IMR-90 (cell line): ENCODE results near the gene SORCS1. TPM values are rescaled to one million over a fixed set of nuclear protein-coding genes. Genes with fewer than 3 reads are reported as not detected.

Source experiments
- ATAC-seq: fragments of 200-7000 bp; cut with Tn5 transposase; 2 replicates; pipeline ENCODE4 v1.9.1; 2020; ENCODE audit warnings: low read depth, mild to moderate bottlenecking, moderate library complexity
- BruUV-seq: library from RNA; stranded (reverse); fragments of 400-500 nt; replicated peaks from 2 replicates; lab custom pipeline; 2021; lab: Mats Ljungman, UMichigan
- CTCF ChIA-PET: fragments of 300-600 bp; formaldehyde crosslinking; extraction: SDS; loops from one replicate; lab custom pipeline; 2021; ENCODE audit warnings: antibody characterized with exemption; lab: Yijun Ruan, JAX
- POLR2A ChIA-PET: fragments of 300-600 bp; sonication (Branson Sonifier 250); formaldehyde crosslinking; loops from one replicate; lab custom pipeline; 2022; ENCODE audit warnings: antibody characterized with exemption; ENCODE audit not compliant: unreplicated experiment; lab: Charles Lee
- DNase-seq: peaks from one replicate; pipeline ENCODE4 v3.0.0; 2013
- H2AFZ ChIP-seq: replicated peaks from 2 replicates; pipeline ENCODE3; 2013; ENCODE audit warnings: low read length, mild to moderate bottlenecking; ENCODE audit not compliant: poor library complexity
- H2AK5ac ChIP-seq: 2 replicates; pipeline ENCODE4 v1.6.1; 2013; ENCODE audit warnings: low read depth, low read length, inconsistent platforms
- H2AK9ac ChIP-seq: replicated peaks from 2 replicates; pipeline ENCODE3; 2013; ENCODE audit warnings: mild to moderate bottlenecking, low read depth, low read length, moderate library complexity; ENCODE audit not compliant: poor library complexity
- H2BK120ac ChIP-seq: 2 replicates; pipeline ENCODE4 v1.6.1; 2013; ENCODE audit warnings: low read depth, low read length, inconsistent platforms
- H2BK15ac ChIP-seq: 3 replicates; pipeline ENCODE4 v1.6.1; 2013; ENCODE audit warnings: low read depth, low read length, inconsistent platforms
- H2BK20ac ChIP-seq: 2 replicates; pipeline ENCODE4 v1.6.1; 2013; ENCODE audit warnings: low read depth, mild to moderate bottlenecking, inconsistent platforms, low read length, moderate library complexity
- H2BK5ac ChIP-seq: 2 replicates; pipeline ENCODE4 v1.6.1; 2013; ENCODE audit warnings: mild to moderate bottlenecking, low read depth, low read length, inconsistent platforms; ENCODE audit not compliant: poor library complexity, severe bottlenecking
- H3K14ac ChIP-seq: replicated peaks from 2 replicates; pipeline ENCODE4 v1.6.1; 2013; ENCODE audit warnings: low read depth, low read length, inconsistent platforms
- H3K18ac ChIP-seq: 2 replicates; pipeline ENCODE4 v1.6.1; 2013; ENCODE audit warnings: low read depth, low read length, control low read depth
- H3K23ac ChIP-seq: 2 replicates; pipeline ENCODE4 v1.6.1; 2013; ENCODE audit warnings: low read depth, low read length, inconsistent platforms
- H3K27ac ChIP-seq: 2 replicates; pipeline ENCODE4 v1.5.1; 2013; ENCODE audit warnings: mild to moderate bottlenecking, control low read depth, low read length; ENCODE audit not compliant: insufficient read depth
- H3K27me3 ChIP-seq: 2 replicates; pipeline ENCODE4 v1.6.1; 2013; ENCODE audit warnings: low read length; ENCODE audit not compliant: control insufficient read depth, insufficient read depth
- H3K36me3 ChIP-seq: 2 replicates; pipeline ENCODE4 v1.6.1; 2013; ENCODE audit warnings: low read length, mixed read lengths; ENCODE audit not compliant: control insufficient read depth, insufficient read depth
- H3K4ac ChIP-seq: 2 replicates; pipeline ENCODE4 v1.6.1; 2013; ENCODE audit warnings: low read depth, low read length, inconsistent platforms
- H3K4me1 ChIP-seq: 2 replicates; pipeline ENCODE4 v1.6.1; 2013; ENCODE audit warnings: low read length, mixed read lengths; ENCODE audit not compliant: control insufficient read depth, insufficient read depth
- H3K4me2 ChIP-seq: 2 replicates; pipeline ENCODE4 v1.6.1; 2013; ENCODE audit warnings: low read depth, mild to moderate bottlenecking, control low read depth, low read length, moderate library complexity
- H3K4me3 ChIP-seq: 2 replicates; pipeline ENCODE4 v1.5.1; 2013; ENCODE audit warnings: low read depth, mild to moderate bottlenecking, control low read depth, low read length, moderate library complexity; ENCODE audit not compliant: insufficient read depth
- H3K56ac ChIP-seq: 2 replicates; pipeline ENCODE4 v1.6.1; 2013; ENCODE audit warnings: low read length, inconsistent platforms; ENCODE audit not compliant: insufficient read depth; ENCODE audit errors: extremely low read depth
- H3K79me1 ChIP-seq, 2 experiments: 2 replicates each; pipeline ENCODE4 v1.6.1; 2013; ENCODE audit warnings: low read length in 2 of 2, inconsistent platforms in 1 of 2, low read depth in 1 of 2
- H3K9ac ChIP-seq: 2 replicates; pipeline ENCODE4 v1.6.1; 2013; ENCODE audit warnings: low read depth, low read length, control low read depth
- H3K9me1 ChIP-seq: 2 replicates; pipeline ENCODE4 v1.6.1; 2013; ENCODE audit warnings: low read length, inconsistent platforms; ENCODE audit not compliant: insufficient read depth
- H3K9me3 ChIP-seq: 2 replicates; pipeline ENCODE4 v1.6.1; 2013; ENCODE audit warnings: low read length; ENCODE audit not compliant: control insufficient read depth, insufficient read depth
- H4K20me1 ChIP-seq: 2 replicates; pipeline ENCODE4 v1.6.1; 2013; ENCODE audit warnings: low read length, inconsistent platforms; ENCODE audit not compliant: insufficient read depth
- H4K5ac ChIP-seq: 2 replicates; pipeline ENCODE4 v1.6.1; 2013; ENCODE audit warnings: mild to moderate bottlenecking, low read depth, low read length, control low read depth
- H4K8ac ChIP-seq, 2 experiments: 2 replicates each; pipeline ENCODE4 v1.6.1; 2013; ENCODE audit warnings: low read depth in 2 of 2, low read length in 2 of 2, control low read depth in 1 of 2, inconsistent platforms in 1 of 2
- H4K91ac ChIP-seq: 2 replicates; pipeline ENCODE4 v1.6.1; 2013; ENCODE audit warnings: low read depth, low read length, inconsistent platforms; ENCODE audit not compliant: insufficient read depth
- BHLHE40 ChIP-seq: fragments of 150-350 bp; IDR thresholded peaks from 2 replicates; pipeline ENCODE4 v1.6.1; 2016; ENCODE audit warnings: mild to moderate bottlenecking, low read depth, low read length
- CEBPB ChIP-seq: IDR thresholded peaks from 2 replicates; pipeline ENCODE4 v1.6.1; 2012; ENCODE audit warnings: low read depth, low read length, improper control_type of control experiment
- FOS ChIP-seq: fragments of 150-350 bp; IDR thresholded peaks from 2 replicates; pipeline ENCODE4 v1.6.1; 2016; ENCODE audit warnings: low read depth, low read length
- MAFK ChIP-seq: IDR thresholded peaks from 2 replicates; pipeline ENCODE4 v1.6.1; 2012; ENCODE audit warnings: low read depth, low read length, improper control_type of control experiment
- MAZ ChIP-seq: IDR thresholded peaks from 2 replicates; pipeline ENCODE4 v1.6.1; 2012; ENCODE audit warnings: low read depth, mild to moderate bottlenecking, low read length, improper control_type of control experiment, moderate library complexity, borderline replicate concordance
- MXI1 ChIP-seq: IDR thresholded peaks from 2 replicates; pipeline ENCODE4 v1.6.1; 2012; ENCODE audit warnings: low read depth, mild to moderate bottlenecking, low read length, moderate library complexity, borderline replicate concordance
- NFE2L2 ChIP-seq: fragments of 150-350 bp; IDR thresholded peaks from 2 replicates; pipeline ENCODE4 v1.6.1; 2016; ENCODE audit warnings: low read depth, mild to moderate bottlenecking, low read length
- POLR2A ChIP-seq: IDR thresholded peaks from 2 replicates; pipeline ENCODE4 v1.6.1; 2012; ENCODE audit warnings: mild to moderate bottlenecking, low read depth, low read length
- RAD21 ChIP-seq: IDR thresholded peaks from 2 replicates; pipeline ENCODE4 v1.6.1; 2012; ENCODE audit warnings: low read length, improper control_type of control experiment
- RCOR1 ChIP-seq: IDR thresholded peaks from 2 replicates; pipeline ENCODE4 v1.6.1; 2012; ENCODE audit warnings: mild to moderate bottlenecking, low read length, improper control_type of control experiment; ENCODE audit not compliant: insufficient replicate concordance
- RFX5 ChIP-seq: IDR thresholded peaks from 2 replicates; pipeline ENCODE4 v1.8.0; 2012; ENCODE audit warnings: low read depth, mild to moderate bottlenecking, low read length, moderate library complexity
- SMC3 ChIP-seq: fragments of 150-350 bp; IDR thresholded peaks from 2 replicates; pipeline ENCODE4 v1.6.1; 2016; ENCODE audit warnings: low read depth, mild to moderate bottlenecking, antibody characterized with exemption, low read length, moderate library complexity
- USF2 ChIP-seq: fragments of 150-350 bp; IDR thresholded peaks from 2 replicates; pipeline ENCODE4 v1.6.1; 2017; ENCODE audit warnings: mild to moderate bottlenecking, antibody characterized with exemption, low read length, low read depth
- WGBS, 2 experiments: methylation state at CpG; one replicate each; pipeline versions ENCODE4 v1.1.5 to v1.1.7; 2013; ENCODE audit warnings: missing lambda C conversion rate in 2 of 2; ENCODE audit not compliant: insufficient read length in 1 of 2; ENCODE audit errors: extremely low coverage in 2 of 2; 5-methylcytosine and 5-hydroxymethylcytosine counted together
- dilution Hi-C: fragments of 300-500 bp; cut with HindIII; formaldehyde crosslinking; loops from one replicate; pipeline ENCODE4 v1.14.3; 2018; ENCODE audit warnings: low sequenced_read_pairs; ENCODE audit not compliant: unreplicated experiment
- in situ Hi-C: fragments of 300-500 bp; cut with MboI; formaldehyde crosslinking; loops from 3 replicates; pipeline ENCODE4 v1.14.3; 2019; ENCODE audit warnings: low sequenced_read_pairs, inconsistent platforms, mixed read lengths
- intact Hi-C: fragments of 100-400 bp; cut with micrococcal nuclease; formaldehyde crosslinking; loops from 2 replicates; pipeline ENCODE4 v1.10.0; 2022
- polyA plus RNA-seq, 3 experiments: library from polyadenylated mRNA; depleted of rRNA; stranded (reverse); fragments of >200 nt; gene quantifications; 2 replicates each; pipeline ENCODE4 v1.2.3, GENCODE V29; 2012; ENCODE audit warnings: low replicate concordance in 1 of 3
- total RNA-seq: library from RNA; depleted of rRNA; stranded (reverse); fragments of >200 nt; gene quantifications from 2 replicates; pipeline ENCODE4 v1.2.3, GENCODE V29; 2012
- TF ChIP-seq, protein P1 (sequence below): conservative IDR thresholded peaks from 2 replicates; pipeline ENCODE4 v1.5.1; 2012; ENCODE audit warnings: mild to moderate bottlenecking, low read depth, low read length, improper control_type of control experiment

The SORCS1 gene
- total and polyA plus RNA-seq, 2 of the 4 experiments (the other 2 are of a cell fraction), result under 0.01 TPM; not detected in 1

- no peak for TF ChIP-seq MAFK
These were observed 449.6 kb downstream of the SORCS1 start (continued) for GRCh38 chr10:106714734-106715555.

DNA sequence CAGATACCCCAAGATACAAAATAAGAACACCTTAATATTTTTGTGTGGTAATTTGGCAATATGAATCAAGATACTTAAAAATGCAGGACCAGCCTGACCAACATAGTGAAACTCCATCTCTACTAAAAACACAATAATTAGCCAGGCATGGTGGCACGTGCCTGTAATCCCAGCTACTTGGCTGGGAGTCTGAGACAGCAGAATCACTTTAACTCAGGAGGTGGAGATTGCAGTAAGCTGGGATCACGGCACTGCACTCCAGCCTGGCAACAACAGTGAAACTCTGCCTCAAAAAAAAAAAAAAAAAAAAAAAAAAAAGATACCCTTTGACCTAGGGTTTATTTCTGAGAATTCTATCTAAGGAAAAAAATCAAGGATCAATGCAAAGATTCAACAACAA is 450.7 kb downstream of the SORCS1 start:
- Histone ChIP-seq H3K4me2 (no peak overlapping the region), H2BK5ac (no peak overlapping the region), H3K9me3 (no peaks in the 10 kb centered on the region), H2BK15ac (no peak overlapping the region), H2BK20ac (no peak overlapping the region), H2AFZ (no peak overlapping the region), H3K79me1 (no peaks in the 10 kb centered on the region), H2AK5ac (no peak overlapping the region), H3K56ac (no peak overlapping the region), H4K8ac (no peak overlapping the region), H3K18ac (no peak overlapping the region), H3K4me3 (no peak overlapping the region), H3K27me3 (no peaks in the 10 kb centered on the region), H4K91ac (no peak overlapping the region), H3K4ac (no peak overlapping the region), H4K5ac (no peak overlapping the region), H4K20me1 (no peaks in the 10 kb centered on the region), H3K9ac (no peak overlapping the region), H3K4me1 (no peaks in the 10 kb centered on the region), H3K23ac (no peak overlapping the region), H3K27ac (no peak overlapping the region), H3K14ac (no peak overlapping the region), H3K9me1 (no peaks in the 10 kb centered on the region), H2BK120ac (no peak overlapping the region), H3K36me3 (no peaks in the 10 kb centered on the region), H2AK9ac (no peak overlapping the region)
- intact Hi-C loops, result no loop called here
- no CpG with 5 or more reads among the region's 2 CpGs for WGBS, 2 experiments
- CTCF ChIA-PET, result no interaction called here
- ATAC-seq (no peak), DNase-seq (no peak)
- in situ Hi-C loops, result no loop called here
- dilution Hi-C loops, result no loop called here
- POLR2A ChIA-PET, result no interaction called here
- BruUV-seq, result no TSS peak
- TF ChIP-seq NFE2L2, result no peak
- TF ChIP-seq, protein P1, sequence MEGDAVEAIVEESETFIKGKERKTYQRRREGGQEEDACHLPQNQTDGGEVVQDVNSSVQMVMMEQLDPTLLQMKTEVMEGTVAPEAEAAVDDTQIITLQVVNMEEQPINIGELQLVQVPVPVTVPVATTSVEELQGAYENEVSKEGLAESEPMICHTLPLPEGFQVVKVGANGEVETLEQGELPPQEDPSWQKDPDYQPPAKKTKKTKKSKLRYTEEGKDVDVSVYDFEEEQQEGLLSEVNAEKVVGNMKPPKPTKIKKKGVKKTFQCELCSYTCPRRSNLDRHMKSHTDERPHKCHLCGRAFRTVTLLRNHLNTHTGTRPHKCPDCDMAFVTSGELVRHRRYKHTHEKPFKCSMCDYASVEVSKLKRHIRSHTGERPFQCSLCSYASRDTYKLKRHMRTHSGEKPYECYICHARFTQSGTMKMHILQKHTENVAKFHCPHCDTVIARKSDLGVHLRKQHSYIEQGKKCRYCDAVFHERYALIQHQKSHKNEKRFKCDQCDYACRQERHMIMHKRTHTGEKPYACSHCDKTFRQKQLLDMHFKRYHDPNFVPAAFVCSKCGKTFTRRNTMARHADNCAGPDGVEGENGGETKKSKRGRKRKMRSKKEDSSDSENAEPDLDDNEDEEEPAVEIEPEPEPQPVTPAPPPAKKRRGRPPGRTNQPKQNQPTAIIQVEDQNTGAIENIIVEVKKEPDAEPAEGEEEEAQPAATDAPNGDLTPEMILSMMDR, result no peak
- TF ChIP-seq RFX5, result no peak
- no peak for TF ChIP-seq MXI1
- no peak for TF ChIP-seq CEBPB
- no peak for TF ChIP-seq FOS
- no peak for TF ChIP-seq USF2
- no peak for TF ChIP-seq BHLHE40
- no peak for TF ChIP-seq RAD21
- no peak for TF ChIP-seq RCOR1
- TF ChIP-seq POLR2A, result no peak
- no peak for TF ChIP-seq SMC3
- no peak for TF ChIP-seq MAFK
- no peak for TF ChIP-seq MAZ
